HepG2 (cell line): Measurements from ENCODE around the gene NEDD1. TPM values are rescaled to one million over a fixed set of nuclear protein-coding genes. Genes with fewer than 3 reads are reported as not detected.
A peak's percentile ranks its signal among the peaks of the same experiment; 100 is the strongest.

ENCODE experiments used
- ATAC-seq: fragments of 200-7000 bp; cut with Tn5 transposase; 3 replicates; pipeline ENCODE4 v1.9.1; 2020; ENCODE audit warnings: mild to moderate bottlenecking, moderate library complexity
- BruUV-seq: library from RNA; stranded (reverse); fragments of 400-500 nt; replicated peaks from 2 replicates; lab custom pipeline; 2021; lab: Mats Ljungman, UMichigan
- CTCF ChIA-PET: fragments of 300-600 bp; formaldehyde crosslinking; extraction: SDS; loops from one replicate; lab custom pipeline; 2021; ENCODE audit warnings: low total read pairs, inconsistent platforms, low intra/inter-chr PET ratio; lab: Yijun Ruan, JAX
- POLR2A ChIA-PET: fragments of 350-600 bp; sonication (Branson Sonifier 250); formaldehyde crosslinking; loops from one replicate; lab custom pipeline; 2020; ENCODE audit warnings: antibody characterized with exemption, inconsistent platforms; lab: Yijun Ruan, JAX
- DNase-seq: peaks from one replicate; pipeline ENCODE4 v3.0.0-alpha.2; 2015; ENCODE audit warnings: low spot score
- FAIRE-seq: peaks from 3 replicates; lab custom pipeline; 2011; peaks lifted over from hg19 to GRCh38; lab: Jason Lieb, UNC
- H2AFZ ChIP-seq: one replicate; pipeline ENCODE4 v1.6.1; 2011; ENCODE audit warnings: low read length, inconsistent platforms
- H3K27ac ChIP-seq: fragments of 300-600 bp; 3 replicates; pipeline ENCODE4 v1.8.0; 2011; ENCODE audit warnings: mixed run types, mild to moderate bottlenecking, mixed read lengths, low read length, inconsistent platforms; ENCODE audit not compliant: insufficient read depth; ENCODE audit errors: extremely low read length
- H3K27me3 ChIP-seq, 2 experiments: fragments of 200-600 bp in 1 of 2; 2 replicates in 1 of 2; 3 replicates in 1 of 2; pipeline versions ENCODE4 v1.6.0 to v1.8.0; 2011; ENCODE audit warnings: low read length in 2 of 2, mild to moderate bottlenecking in 2 of 2, moderate library complexity in 2 of 2, inconsistent platforms in 1 of 2; ENCODE audit not compliant: insufficient read depth in 2 of 2, control insufficient read depth in 1 of 2
- H3K36me3 ChIP-seq, 2 experiments: fragments of 200-600 bp in 1 of 2; replicated peaks in 1 of 2; 2 replicates in 1 of 2; 3 replicates in 1 of 2; pipeline versions ENCODE4 v1.5.1 to v1.8.0; 2011; ENCODE audit warnings: low read length in 2 of 2, inconsistent platforms in 1 of 2; ENCODE audit not compliant: insufficient read depth in 2 of 2, control insufficient read depth in 1 of 2
- H3K4me1 ChIP-seq: 2 replicates; pipeline ENCODE4 v1.5.1; 2012; ENCODE audit warnings: low read length, inconsistent platforms; ENCODE audit not compliant: insufficient read depth
- H3K4me2 ChIP-seq: 2 replicates; pipeline ENCODE4 v1.6.0; 2011; ENCODE audit warnings: low read depth, low read length, inconsistent platforms
- H3K4me3 ChIP-seq, 3 experiments: fragments of 200-600 bp in 1 of 3; sonication (generic), shearing (Covaris generic) in 1 of 3; replicated peaks in 1 of 3; 2 replicates each; pipeline ENCODE4 v1.5.1; 2011 to 2016; ENCODE audit warnings: low read length in 3 of 3, inconsistent platforms in 2 of 3, low read depth in 2 of 3, mild to moderate bottlenecking in 2 of 3, control low read depth in 1 of 3, mixed read lengths in 1 of 3; ENCODE audit not compliant: insufficient read depth in 1 of 3
- H3K79me2 ChIP-seq: one replicate; pipeline ENCODE4 v1.6.1; 2011; ENCODE audit warnings: low read length, inconsistent platforms; ENCODE audit not compliant: insufficient read depth
- H3K9ac ChIP-seq: 2 replicates; pipeline ENCODE4 v1.6.0; 2011; ENCODE audit warnings: mild to moderate bottlenecking, low read depth, low read length, inconsistent platforms; ENCODE audit not compliant: insufficient read depth
- H3K9me3 ChIP-seq: 2 replicates; pipeline ENCODE4 v1.5.1; 2012; ENCODE audit warnings: mild to moderate bottlenecking, low read length
- H4K20me1 ChIP-seq: 2 replicates; pipeline ENCODE4 v1.6.0; 2011; ENCODE audit warnings: inconsistent platforms, mild to moderate bottlenecking, low read length, moderate library complexity; ENCODE audit not compliant: insufficient read depth
- ATM ChIP-seq: fragments of 450-650 bp; IDR thresholded peaks from 2 replicates; pipeline ENCODE4 v1.7.1; 2017; ENCODE audit warnings: mild to moderate bottlenecking, borderline replicate concordance
- GATAD2A ChIP-seq: IDR thresholded peaks from 2 replicates; pipeline ENCODE4 v1.6.1; 2016
- KLF11 ChIP-seq: IDR thresholded peaks from 2 replicates; pipeline ENCODE4 v1.6.1; 2016; ENCODE audit warnings: missing compliant biosample characterization
- KLF15 ChIP-seq: sonication (generic); formaldehyde crosslinking; IDR thresholded peaks from 2 replicates; pipeline ENCODE4 v1.8.1; 2023; ENCODE audit warnings: borderline replicate concordance, mild to moderate bottlenecking, inconsistent platforms, missing genetic modification reagents, mixed read lengths
- POLR2G ChIP-seq: fragments of 200-400 bp; formaldehyde crosslinking; IDR thresholded peaks from 2 replicates; pipeline ENCODE4 v1.6.1; 2018; ENCODE audit warnings: mild to moderate bottlenecking, low read depth, low read length, moderate library complexity
- RFX5 ChIP-seq: IDR thresholded peaks from 2 replicates; pipeline ENCODE4 v1.6.1; 2011; ENCODE audit warnings: low read depth, low read length, improper control_type of control experiment
- ZBTB26 ChIP-seq: IDR thresholded peaks from 2 replicates; pipeline ENCODE4 v1.6.1; 2016; ENCODE audit warnings: missing compliant biosample characterization, missing genetic modification reagents, borderline replicate concordance
- ZNF646 ChIP-seq: sonication (generic); formaldehyde crosslinking; IDR thresholded peaks from 2 replicates; pipeline ENCODE4 v1.9.0; 2021; ENCODE audit warnings: mild to moderate bottlenecking, missing genetic modification reagents
- ZNF670 ChIP-seq: sonication (generic); formaldehyde crosslinking; IDR thresholded peaks from 2 replicates; pipeline ENCODE4 v1.8.0; 2022; ENCODE audit warnings: mild to moderate bottlenecking, missing genetic modification reagents, borderline replicate concordance
- ZNF790 ChIP-seq: sonication (generic); formaldehyde crosslinking; IDR thresholded peaks from 2 replicates; pipeline ENCODE4 v1.8.0; 2022; ENCODE audit warnings: missing genetic modification reagents, mild to moderate bottlenecking, borderline replicate concordance
- ZSCAN22 ChIP-seq: sonication (generic); formaldehyde crosslinking; IDR thresholded peaks from 2 replicates; pipeline ENCODE4 v1.4.0; 2020; ENCODE audit warnings: mild to moderate bottlenecking, missing genetic modification reagents
- WGBS: methylation state at CpG from one replicate; pipeline ENCODE4 v1.1.6; 2017; ENCODE audit warnings: low lambda C conversion rate; 5-methylcytosine and 5-hydroxymethylcytosine counted together
- in situ Hi-C: cut with HindIII; loops from 2 replicates; pipeline ENCODE4 v1.10.0; 2017; ENCODE audit warnings: low pct_unique_long_range_greater_than_20kb; ENCODE audit not compliant: extremely low pct_ligation_motif_present
- intact Hi-C: fragments of 100-400 bp; cut with micrococcal nuclease; formaldehyde crosslinking; loops from one replicate; pipeline ENCODE4 v1.10.0; 2022; ENCODE audit not compliant: unreplicated experiment
- polyA plus RNA-seq, 8 experiments: library from polyadenylated mRNA; depleted of rRNA in 3 of 8; stranded (reverse) in 7 of 8; unstranded in 1 of 8; fragments of >200 nt; fragmentation: Illumina TruSeq in 4 of 8; extraction: Trizol in 4 of 8; gene quantifications; 2 replicates each; pipeline versions ENCODE4 v1.2.1 to v1.2.3, GENCODE V29; 2011 to 2016; ENCODE audit warnings: low read depth in 4 of 8, missing spikeins in 1 of 8, mixed read lengths in 1 of 8; ENCODE audit not compliant: insufficient read depth in 1 of 8
- total RNA-seq, 5 experiments: library from RNA; depleted of rRNA; stranded (reverse); fragments of >200 nt; fragmentation: Illumina TruSeq; extraction: Trizol; gene quantifications; 2 replicates each; pipeline ENCODE4 v1.2.3, GENCODE V29; 2016; ENCODE audit warnings: low read depth in 1 of 5
- TF ChIP-seq, protein P1 (sequence below): sonication (generic); formaldehyde crosslinking; IDR thresholded peaks from 2 replicates; pipeline ENCODE4 v1.5.0; 2020; ENCODE audit warnings: mild to moderate bottlenecking, missing genetic modification reagents
- TF ChIP-seq, protein P2 (sequence below): sonication (generic); formaldehyde crosslinking; IDR thresholded peaks from 2 replicates; pipeline ENCODE4 v1.8.0; 2022; ENCODE audit warnings: missing genetic modification reagents, mild to moderate bottlenecking, inconsistent platforms, borderline replicate concordance

Gene NEDD1
- total and polyA plus RNA-seq, 2 of the 13 experiments (the other 11 are each of a cell fraction or from before 2014, with no cell fraction given): 11.2 to 21.5 TPM

DNA sequence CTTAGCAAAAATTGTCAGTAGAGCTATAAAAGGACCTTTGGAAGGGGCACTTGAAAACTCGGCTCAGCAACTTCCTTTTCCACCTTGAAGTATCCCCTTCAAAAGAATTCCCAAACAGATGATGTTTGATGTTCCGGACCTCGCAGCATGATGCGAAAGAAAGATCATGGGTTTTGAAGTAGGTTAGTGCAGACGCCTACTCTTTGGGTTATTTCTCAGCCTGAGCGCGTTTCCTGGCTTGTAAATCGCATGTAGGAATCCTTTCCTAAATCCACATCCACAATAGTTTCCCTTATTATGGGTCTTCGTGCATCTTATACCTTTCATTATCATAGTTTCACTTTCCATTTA is 584 bp upstream of the NEDD1 start:
- Histone ChIP-seq H3K9me3 (no peaks in the 10 kb centered on the region), H3K27ac (no peak overlapping the region), H2AFZ (peak overlapping the region; percentile 98), H3K27me3 (no peaks in the 10 kb centered on the region; a peak in 1 of 5 replicates), H3K4me3 (peak overlapping the region; percentile 73 to 85 (median 81)), H3K4me2 (peak overlapping the region; percentile 85), H3K4me1 (peaks cover 23% of the 10 kb centered on the region), H4K20me1 (no peaks in the 10 kb centered on the region), H3K79me2 (peaks cover 15% of the 10 kb centered on the region), H3K36me3 (no peaks in the 10 kb centered on the region; a peak in 1 of 5 replicates), H3K9ac (peak overlapping the region; percentile 82)
- intact Hi-C loops: no loop called here
- in situ Hi-C loops: no loop called here
- no peak for ATAC-seq
- BruUV-seq: TSS peak; percentile 87
- WGBS: 1% methylated on average over 9 of the region's 9 CpGs
- ChIA-PET POLR2A (no interaction called here), CTCF (no interaction called here)
- FAIRE-seq: no peak
- DNase-seq: no peak
- TF ChIP-seq KLF11 (CRISPR knock-in tag) (no peak), ZNF646 (CRISPR knock-in tag) (0 out of 2 replicates have a peak, but pooled peaks have one; percentile 2), ATM (no peak), RFX5 (no peak), KLF15 (CRISPR knock-in tag) (no peak), ZSCAN22 (CRISPR knock-in tag) (no peak), ZNF670 (CRISPR knock-in tag) (no peak), GATAD2A (CRISPR knock-in tag) (no peak), POLR2G (no peak), ZBTB26 (CRISPR knock-in tag) (no peak), ZNF790 (CRISPR knock-in tag) (peak; percentile 21; the same call in 1 of the 2 replicates)
- TF ChIP-seq, protein P1, sequence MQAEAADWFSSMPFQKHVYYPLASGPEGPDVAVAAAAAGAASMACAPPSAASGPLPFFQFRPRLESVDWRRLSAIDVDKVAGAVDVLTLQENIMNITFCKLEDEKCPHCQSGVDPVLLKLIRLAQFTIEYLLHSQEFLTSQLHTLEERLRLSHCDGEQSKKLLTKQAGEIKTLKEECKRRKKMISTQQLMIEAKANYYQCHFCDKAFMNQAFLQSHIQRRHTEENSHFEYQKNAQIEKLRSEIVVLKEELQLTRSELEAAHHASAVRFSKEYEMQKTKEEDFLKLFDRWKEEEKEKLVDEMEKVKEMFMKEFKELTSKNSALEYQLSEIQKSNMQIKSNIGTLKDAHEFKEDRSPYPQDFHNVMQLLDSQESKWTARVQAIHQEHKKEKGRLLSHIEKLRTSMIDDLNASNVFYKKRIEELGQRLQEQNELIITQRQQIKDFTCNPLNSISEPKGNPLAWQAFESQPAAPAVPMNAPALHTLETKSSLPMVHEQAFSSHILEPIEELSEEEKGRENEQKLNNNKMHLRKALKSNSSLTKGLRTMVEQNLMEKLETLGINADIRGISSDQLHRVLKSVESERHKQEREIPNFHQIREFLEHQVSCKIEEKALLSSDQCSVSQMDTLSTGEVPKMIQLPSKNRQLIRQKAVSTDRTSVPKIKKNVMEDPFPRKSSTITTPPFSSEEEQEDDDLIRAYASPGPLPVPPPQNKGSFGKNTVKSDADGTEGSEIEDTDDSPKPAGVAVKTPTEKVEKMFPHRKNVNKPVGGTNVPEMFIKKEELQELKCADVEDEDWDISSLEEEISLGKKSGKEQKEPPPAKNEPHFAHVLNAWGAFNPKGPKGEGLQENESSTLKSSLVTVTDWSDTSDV (CRISPR knock-in tag): no peak
- TF ChIP-seq, protein P2, sequence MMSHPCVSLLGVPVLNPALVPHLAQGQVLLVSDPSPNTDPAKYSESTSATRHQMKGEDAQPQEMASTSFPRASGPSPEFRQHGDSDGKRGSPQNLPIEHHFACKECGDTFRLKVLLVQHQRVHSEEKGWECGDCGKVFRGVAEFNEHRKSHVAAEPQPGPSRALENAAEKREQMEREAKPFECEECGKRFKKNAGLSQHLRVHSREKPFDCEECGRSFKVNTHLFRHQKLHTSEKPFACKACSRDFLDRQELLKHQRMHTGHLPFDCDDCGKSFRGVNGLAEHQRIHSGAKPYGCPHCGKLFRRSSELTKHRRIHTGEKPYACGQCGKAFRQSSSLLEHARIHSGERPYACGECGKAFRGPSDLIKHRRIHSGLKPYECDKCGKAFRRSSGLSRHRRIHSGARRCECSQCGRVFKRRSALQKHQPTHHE (CRISPR knock-in tag): no peak
